Fibroblast of peridontal ligament (primary cell): ENCODE data around the gene FRAS1.
"Not testable (repeated sequence)": the region's sequence is repeated elsewhere in the genome, so short reads cannot be mapped to it uniquely, and the experiment has no call there.

Experiments used
- DNase-seq: peaks from one replicate; pipeline ENCODE4 v3.0.0-alpha.2; 2010; ENCODE audit errors: extremely low read depth

Gene FRAS1

DNA sequence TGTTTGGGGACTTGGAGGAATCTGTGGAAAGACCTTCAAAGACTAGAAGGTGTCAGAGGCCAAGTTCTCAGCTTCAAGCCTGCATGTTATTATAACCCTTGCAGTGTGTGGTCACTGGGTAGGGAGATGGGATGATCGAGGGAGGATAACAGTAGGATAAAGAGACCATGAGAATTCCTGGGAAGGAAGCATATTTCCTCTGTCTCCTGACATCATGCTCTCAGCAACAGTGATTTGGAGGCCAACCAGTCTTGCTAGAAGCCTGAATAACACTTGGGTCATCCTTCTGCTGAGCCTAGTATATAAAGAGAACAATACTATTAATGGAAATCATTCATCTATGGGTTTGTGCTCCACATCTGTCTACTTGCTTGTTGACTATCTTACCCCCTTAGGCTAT is 453.6 kb downstream of the FRAS1 start:
- no peak for DNase-seq

DNA sequence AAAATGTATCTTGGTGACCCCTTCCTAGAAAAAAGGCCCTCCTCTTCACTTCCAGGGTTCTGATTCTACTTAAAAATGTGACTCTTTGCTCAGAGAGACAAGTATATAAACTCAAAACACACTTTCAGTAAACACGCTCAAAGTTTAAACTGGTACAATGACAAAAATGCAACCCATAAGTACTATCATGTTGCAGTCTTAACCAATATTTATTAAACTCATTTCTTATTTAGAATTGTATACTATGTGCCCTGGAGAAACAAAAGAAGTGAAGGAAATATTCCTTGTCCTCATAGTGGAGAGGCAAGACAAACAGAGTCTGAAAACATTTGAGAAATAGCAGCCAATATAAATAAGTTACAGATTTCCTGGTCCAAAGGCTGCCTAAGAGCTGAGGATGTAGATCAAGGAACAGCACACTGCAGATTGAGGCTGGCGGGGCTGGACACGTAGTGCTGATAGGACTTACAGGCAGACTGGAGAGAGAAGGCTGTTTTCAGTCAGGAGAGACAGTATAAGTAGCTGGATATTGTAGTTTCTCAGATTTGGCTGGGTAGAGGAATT is 455.3 kb downstream of the FRAS1 start:
- DNase-seq, result peak; percentile 34

DNA sequence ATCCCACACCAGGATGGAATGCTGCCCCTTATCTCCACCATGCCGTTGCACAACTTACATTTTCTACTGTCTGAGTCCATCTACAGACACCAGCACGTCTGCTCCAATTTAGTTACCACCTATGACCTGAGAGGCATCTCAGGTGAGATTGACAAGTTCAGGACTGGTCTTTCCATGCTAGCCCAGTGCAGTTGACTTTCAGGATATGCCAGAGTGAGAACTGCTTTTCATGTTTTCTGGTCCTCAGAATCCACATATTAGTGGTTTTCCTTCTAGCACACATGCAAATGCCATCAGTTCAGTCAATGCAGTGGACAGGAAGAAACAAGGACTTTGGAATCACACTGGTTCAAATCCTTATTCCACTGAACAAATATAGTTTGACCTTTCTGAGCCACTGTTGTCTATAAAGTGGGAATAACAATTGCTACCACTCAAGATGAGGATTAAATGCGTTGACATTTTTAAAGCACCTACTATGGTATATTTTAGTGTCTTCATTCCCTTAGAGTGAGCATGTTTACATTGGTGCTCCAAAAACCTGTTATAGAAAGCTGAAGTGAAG is 456.4 kb downstream of the FRAS1 start:
- no peak for DNase-seq

DNA sequence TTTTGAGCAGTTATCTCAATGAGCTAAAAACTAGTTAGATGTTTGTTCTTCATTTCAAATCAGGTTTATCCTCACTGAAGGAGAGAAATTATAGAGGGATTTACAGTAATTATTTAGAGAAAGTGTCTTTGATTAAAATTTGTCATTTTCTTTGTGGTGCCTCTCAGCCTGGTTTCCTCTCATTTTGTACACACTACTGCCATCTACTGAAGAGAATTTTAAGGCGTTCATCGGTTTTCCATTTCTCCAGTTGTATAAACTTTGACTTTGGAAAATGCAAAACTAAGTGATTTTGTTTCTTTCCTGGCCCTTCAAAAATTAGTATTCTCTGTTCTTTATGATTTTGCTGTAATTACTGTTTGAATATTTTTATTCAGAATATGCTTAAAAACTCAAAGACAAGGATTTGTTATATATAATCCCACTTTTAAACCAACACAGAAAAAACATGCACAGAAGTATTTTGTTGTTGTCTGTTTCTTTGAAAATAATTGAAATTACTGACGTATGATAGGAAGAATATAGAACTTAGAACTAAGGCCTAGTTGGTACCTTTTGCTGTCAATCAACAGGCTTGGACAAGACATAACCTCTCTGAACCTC is 460.0 kb downstream of the FRAS1 start:
- peak; percentile 68 for DNase-seq

DNA sequence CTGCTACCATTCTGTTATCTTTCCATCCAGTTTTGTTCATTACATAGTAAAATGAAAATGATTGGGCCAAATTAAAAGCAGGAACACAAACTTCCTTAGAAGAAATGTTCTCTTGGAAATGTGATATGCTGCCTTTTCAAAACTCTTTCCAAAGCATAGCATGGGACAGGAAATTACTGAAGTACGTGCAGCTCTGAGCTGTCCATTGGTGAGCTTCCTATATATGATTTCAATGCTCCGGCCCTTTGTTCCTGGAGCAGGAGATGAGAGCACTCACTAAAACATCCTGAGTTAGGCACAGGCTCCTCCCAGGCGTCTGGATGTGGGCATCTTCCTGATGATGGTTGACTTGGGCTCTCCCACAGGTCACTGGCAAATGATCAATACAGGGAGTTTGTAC is 461.4 kb downstream of the FRAS1 start:
- DNase-seq, result peak; percentile 59

DNA sequence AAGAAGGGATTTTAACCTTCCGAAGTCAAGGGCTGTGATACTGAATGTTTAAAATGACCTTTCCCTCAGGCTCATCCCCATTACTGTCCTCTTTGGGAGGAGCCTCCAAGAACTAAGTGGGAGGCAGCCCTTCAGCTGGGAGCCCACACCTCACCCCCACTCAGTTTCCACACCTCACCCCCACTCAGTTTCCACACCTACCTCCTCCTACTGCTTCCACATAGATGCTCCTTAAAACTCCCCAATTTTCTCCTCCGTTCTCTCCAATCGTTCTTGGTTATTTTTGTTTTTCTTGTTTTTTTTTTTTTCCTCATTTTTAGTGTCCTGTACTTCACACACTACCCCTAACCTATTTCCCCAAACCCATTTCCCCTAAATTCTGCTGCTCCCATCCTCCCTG is 462.8 kb downstream of the FRAS1 start:
- no peak for DNase-seq

DNA sequence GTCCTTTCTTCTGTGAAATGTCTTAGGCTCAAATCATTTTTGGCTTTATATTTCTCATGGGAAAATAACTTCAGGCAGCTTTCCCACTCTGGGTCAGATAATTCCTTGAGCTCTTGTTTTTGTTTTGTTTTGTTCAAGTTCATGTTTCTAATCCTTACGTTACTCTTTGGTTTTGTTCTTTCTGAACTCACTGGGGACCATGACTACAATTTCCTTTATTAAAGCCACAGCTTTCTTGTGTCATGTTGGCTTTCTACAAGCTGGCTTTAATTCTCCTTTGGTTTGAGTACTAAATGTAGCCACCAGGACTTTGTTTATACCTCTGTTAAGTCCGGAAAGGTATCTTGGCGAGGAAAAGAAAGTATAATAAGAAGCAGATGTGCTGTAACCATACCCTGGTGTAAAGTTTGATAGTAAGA is 463.7 kb downstream of the FRAS1 start:
- peak; percentile 79 for DNase-seq

DNA sequence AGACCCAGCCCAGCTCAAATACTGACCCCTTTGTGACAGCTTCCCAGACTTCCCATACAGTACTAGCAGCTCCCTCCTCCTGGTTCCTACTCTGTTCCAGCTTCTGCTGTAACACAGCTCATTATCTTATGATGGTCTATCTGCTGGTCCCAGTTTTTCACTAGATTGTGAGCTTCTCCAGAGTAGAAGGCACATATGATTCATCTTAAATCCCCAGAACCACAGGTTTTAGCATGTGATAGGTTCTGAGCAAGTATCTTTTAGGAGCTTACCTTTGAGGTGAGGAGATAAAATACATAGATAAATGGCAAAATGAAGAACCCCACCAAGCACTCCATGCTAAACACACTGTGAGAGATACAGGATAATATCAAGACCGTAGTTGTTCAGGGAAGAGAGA is 466.9 kb downstream of the FRAS1 start:
- DNase-seq, result no peak

DNA sequence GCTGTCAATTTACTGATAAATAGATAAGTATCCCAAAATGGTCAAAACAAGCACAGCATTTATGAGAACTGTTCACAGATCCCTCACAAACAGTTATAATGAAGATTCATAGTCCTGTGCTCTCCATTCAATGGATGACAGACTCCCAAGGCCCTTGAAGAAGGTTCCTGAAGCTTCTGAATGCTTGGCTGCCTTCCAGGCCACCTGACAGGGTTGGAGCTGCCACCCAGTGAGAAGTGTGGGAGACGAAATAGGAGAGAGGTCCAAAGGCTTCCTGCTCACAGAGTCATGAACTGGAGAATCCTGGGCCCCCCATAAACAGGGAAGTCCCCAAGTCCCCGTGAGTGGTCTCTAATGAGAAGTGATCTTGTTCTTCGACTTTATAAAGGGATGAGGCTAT is 468.4 kb downstream of the FRAS1 start:
- DNase-seq, result no peak

DNA sequence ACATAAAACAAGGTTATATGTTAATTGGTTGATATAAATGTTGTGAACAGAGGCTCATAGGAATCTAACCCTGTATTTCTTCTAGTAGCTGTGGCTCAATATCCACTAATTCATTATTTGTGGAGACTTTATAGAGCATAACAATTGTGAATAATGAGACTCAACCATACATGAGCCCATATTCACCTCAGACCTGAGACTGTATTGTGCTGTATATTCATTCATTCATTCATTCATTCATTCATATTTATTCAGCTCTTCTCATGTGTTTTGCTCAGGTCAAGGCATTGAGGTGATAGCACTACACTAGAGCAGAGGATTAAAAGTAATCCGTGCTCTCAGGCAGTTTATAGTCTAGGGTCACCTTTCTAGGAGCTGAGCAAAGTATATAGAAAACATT is 470.0 kb downstream of the FRAS1 start:
- DNase-seq, result no peak

DNA sequence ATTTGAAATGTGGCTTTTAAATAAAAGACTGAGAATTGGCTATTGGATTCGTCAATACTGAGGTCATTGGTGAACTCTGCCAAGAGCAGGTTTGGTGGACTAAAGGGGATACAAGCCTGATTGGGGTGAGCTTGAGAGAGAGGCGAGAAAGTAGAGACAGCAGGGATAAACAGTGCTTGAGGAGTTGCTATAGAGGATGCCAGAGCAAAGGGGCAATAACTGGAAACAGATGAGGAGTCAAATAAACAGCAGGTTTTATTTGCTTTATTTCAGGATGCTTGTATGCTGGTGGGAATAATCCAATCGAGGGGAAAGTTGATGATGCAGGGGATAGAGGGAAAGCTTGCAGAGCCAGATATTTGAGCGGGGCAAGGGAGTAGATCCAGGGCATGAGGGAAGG is 470.4 kb downstream of the FRAS1 start:
- peak; percentile 54 for DNase-seq

DNA sequence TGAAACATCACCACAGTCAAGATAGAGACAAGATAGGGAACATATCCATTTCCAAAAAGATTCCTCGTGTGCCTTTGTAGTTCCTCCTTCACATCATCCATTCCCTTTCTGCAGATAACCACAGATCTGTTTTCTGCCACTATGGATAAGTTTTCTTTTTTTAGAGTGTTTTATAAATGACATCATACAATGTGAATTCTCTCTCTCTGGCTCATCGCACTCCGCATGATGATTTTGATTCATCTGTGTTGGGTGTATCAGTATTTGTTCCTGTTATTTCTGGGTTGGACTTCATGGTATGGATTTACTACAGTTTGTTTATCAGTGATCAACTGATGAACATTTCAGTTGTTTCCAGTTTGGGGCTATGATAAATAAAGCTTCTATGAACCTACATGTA is 471.2 kb downstream of the FRAS1 start:
- DNase-seq, result peak; percentile 68

DNA sequence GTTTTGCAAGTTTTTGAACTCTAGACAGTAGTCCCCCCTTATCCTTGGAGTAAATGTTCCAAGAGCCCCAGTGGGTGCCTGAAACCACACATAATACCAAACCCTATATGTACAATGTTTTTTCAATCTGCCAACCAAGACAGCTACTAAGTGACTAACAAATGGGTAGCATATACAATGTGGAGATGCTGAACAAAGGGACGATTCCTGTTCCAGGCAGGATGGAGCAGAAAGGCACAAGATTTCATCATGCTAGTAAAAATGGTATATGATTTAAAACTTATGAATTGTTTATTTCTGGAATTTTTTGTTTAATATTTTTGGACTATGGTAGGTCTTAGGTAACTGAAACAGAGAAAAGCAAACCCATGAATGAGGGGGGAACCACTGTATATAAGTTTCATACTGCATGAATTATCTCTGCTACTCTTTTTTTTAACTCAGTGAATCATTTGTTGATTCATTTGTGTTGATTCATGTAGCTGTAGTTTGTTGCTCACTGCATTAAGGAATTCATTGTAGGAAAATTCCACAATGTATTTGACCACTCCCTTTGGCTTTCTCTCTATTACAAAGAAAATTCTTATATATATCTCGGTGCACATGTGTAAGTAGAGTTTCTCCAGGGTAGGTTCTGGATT is 472.6 kb downstream of the FRAS1 start:
- peak; percentile 62 for DNase-seq

DNA sequence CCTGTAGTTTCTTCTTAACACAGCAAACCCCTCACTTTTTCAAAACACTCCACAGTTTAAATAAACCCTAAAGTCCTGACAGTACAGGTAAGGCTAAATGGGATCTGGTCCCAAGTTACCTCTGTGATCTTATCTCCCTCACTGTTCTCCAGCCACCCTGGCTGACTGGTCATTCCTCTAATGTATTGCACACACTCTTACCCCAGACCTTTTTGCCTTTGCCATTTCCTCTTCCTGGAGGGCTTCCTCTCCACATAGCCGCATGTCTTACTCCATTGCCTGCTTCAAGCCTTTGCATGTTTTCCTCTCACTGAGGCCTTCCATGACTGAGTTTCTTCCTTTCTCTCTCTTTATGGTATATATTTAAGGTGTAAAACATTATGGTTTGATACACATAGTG is 474.9 kb downstream of the FRAS1 start:
- DNase-seq, result no peak

DNA sequence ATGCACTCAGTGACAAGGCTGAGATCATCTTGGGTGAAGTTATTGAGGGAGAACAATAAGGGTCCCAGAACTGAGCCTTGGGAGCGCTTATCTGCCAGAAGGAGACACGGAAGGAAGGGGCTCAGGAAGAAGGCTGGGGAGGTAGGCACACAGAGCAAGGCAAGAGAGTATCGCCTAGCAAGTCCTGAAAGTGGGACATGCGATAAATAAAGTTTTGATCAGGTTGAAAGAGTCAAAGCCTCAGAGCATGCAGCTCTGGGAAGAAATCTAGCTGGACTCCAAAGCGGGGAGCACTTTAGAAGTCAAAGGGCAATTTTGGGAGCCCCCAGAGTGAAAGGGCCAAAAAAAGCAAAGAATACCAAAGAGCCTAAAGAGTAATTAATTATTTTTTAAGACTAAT is 476.7 kb downstream of the FRAS1 start:
- DNase-seq, result no peak

DNA sequence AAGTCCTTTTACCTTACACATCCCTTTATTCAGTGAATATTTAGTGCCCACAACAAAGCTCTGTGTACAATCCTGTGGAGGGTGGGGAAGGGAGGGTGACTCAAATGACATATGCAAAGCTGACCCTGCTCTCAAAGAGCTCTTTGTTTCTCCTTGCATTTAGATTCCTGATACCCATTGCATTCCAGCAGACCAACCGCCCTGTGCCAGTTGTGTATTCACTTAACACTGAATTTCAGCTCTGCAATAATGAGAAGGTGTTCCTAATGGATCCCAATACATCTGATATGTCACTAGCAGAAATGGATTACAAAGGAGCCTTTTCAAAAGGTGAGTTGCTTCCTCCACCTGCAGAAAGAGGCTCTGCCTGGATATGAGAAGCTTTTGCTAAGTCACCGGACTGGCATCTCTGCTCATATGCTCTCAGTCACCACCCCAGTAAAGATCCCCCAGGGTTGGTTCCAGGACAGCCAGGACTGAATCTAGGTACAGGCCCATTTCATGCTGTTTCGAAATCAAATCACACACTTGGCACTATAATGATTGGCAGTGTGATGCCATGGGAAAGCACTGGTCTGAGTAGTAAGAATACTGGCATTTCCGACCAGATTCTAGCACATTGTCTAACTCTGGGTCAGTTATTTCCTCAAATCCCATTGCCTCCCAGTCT is 477.3 kb downstream of the FRAS1 start:
- no peak for DNase-seq

DNA sequence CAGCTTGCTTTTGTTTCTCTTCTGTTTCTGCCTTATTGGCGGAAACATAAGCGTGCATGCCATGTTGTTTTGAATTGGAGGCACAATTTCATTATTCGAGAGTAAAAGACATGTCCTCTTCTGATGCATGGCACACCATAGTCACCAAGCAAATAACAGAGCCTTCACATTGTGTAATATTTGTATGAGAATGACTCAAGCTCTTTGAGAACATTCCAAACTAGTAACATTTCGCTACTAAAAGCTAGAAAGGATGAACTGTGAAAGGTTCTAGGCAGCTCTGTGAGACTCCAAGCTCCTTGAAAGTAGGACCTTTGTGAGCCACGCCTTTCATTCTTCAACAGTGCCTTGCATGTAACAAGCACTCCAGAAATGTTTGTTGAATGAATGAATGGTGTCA is 485.2 kb downstream of the FRAS1 start:
- DNase-seq, result peak; percentile 62

DNA sequence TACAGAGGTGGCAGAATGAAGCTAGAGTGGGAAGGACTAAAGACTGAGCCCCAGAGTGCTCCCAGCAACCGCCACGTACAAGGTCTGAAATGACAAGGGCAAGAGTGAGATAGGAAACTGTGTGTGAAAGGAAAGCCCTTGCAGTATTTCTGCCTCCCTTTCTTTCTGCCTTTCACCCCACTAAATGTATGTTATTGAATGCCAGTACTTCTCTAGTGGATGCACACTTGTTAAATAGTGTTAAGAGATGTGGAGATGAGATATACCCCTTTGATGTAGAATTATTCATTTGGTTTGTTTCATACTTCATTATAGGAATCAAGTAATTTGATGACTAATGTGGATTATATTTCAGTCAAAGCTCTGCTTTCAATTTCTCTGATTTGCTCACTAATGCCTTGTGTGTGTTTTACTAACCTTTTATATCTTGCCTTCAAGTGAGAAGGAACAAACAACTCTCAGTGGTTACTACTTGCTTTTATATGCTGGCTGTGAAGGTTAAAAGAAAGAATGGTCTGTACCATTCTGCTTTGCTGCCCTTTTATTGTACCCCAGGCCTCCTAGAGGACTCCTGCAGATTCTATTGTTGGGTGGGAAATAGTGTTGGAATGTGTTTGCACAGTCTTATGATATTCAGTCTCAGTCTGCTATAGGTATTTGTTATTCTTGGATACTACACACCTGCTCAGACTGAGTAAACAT is 486.5 kb downstream of the FRAS1 start:
- DNase-seq, result peak; percentile 48

DNA sequence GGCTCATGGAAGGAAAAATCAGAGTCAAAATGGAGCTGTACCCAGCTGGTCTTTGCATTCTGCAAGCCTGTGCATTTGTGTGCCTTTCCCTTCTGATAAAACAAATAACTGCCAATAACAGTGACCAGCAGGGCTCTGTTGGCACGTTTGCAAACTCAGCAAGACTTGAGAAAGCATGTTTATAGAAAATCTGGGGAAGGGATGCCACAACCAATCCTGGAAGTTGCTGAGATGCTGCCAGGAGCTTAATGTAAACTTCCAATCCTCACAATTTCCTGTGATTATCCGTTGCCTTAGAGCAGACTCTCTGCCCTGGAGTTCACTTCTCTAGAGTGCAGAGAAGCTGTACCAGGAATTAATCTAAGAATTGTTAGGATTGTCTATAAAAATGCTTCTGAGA is 487.6 kb downstream of the FRAS1 start:
- peak; percentile 89 for DNase-seq

DNA sequence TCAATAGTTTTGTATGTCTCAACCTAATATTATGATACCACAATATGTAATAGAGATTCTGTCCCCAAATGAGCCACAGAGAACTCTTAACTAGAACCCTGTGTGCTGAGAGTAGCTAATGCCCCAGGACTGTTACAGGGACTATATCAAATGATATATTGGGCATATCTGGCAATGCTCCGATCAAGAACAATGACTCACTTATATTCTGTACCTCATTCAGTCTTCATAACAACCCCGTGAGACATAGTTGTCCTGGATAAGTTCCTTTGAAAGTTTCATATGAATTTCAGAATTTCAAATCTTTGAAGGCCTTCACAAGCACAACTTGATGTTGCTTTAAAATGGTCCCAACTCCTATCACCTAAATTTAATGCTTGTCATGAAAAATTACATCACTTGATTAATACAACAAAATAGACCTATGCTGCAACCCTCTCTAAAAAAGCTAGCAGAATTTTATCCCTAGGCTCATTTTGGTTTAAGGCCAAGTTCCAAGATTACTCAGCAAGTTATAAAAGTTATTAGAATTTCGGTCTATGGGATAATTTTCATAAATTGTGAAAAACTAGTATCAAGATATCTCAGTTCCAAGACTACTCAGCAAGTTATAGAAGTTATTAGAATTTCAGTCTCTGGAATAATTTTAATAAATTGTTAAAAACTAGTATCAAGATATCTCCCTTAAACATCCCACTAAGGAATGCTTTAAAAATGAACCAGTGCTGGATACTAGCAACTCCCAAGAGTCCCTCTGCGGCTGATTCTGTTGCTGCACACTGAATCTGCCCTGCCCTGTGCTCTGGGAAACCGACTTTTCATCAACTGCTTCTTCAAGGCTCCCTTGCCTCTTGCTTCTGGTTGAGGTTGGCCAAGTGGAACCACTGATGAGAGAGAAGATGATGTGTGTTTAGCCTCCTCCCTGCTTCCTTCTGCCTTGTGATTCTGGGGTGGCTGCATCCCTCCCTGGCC is 488.4 kb downstream of the FRAS1 start:
- DNase-seq, result peak; percentile 56

DNA sequence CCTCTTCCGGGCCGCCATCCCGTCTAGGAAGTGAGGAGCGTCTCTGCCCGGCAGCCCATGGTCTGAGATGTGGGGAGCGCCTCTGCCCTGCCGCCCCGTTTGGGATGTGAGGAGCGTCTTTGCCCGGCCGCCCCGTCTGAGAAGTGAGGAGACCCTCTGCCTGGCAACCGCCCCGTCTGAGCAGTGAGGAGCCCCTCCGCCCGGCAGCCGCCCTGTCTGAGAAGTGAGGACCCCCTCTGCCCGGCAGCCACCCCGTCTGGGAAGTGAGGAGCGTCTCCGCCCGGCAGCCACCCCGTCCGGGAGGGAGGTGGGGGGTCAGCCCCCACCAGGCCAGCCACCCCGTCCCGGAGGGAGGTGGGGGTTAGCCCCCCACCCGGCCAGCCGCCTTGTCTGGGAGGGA is 490.8 kb downstream of the FRAS1 start:
- DNase-seq, result not testable (repeated sequence)
